ENCODE measurements around the gene HTR7. TPM values are rescaled to one million over a fixed set of nuclear protein-coding genes. Genes with fewer than 3 reads are reported as not detected.
"Not testable (repeated sequence)": the region's sequence is repeated elsewhere in the genome, so short reads cannot be mapped to it uniquely, and the experiment has no call there.

Gene HTR7
- total and polyA plus RNA-seq, 5 experiments from 2014 or later, result 0.07 TPM; not detected in 4

DNA sequence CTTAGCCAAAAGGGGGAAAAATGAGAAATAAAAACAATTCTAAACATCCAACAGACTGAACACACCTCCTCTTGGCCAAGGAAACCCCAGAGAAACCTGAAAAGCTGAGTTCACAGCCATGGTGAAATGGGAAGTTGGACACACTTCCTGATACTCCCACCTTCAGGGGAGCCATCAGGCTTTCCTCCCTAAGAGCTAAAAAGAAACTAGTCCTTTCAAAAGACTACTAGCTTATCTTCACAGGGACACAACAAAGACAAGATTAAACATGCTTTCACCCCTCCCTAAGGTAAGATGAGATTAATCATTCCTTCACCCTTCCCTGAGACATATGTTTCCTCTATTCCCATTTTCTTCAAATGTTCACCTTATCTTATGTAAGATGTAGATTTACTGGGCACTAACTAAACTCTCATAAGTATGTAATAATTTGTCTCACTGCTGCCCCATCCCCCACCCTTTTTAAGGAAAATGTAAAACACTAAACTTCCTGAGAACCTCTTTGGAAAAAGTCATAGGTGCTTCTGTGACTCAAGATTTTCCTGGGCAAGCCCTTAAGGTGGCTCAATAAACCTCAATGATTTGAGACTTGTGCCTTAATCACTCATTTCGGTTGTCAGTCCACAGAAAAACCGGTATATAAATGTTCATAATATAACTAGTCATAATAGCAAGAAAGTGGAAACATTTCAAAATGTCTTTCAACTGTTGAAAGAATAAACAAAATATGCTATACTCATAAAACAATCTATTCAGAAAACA is 40.5 kb downstream of the HTR7 start:
- no peaks in the 10 kb centered on the region for H3K4me1 Mint-ChIP-seq
- POLR2A ChIA-PET, result no interaction called here
- H3K36me3 Mint-ChIP-seq, result peaks cover 0 to 8% (median 2%) of the 10 kb centered on the region in 3 donors
- peaks cover 0 to 12% (median 8%) of the 10 kb centered on the region in 9 donors for H3K9me3 Mint-ChIP-seq
- H3K27me3 Mint-ChIP-seq, result peaks cover 5 to 16% (median 7%) of the 10 kb centered on the region in 5 donors
- H3K27ac Mint-ChIP-seq, result no peak overlapping the region
- ATAC-seq (no peak), DNase-seq (no peak)
- H3K4me3 Mint-ChIP-seq, result no peak overlapping the region

DNA sequence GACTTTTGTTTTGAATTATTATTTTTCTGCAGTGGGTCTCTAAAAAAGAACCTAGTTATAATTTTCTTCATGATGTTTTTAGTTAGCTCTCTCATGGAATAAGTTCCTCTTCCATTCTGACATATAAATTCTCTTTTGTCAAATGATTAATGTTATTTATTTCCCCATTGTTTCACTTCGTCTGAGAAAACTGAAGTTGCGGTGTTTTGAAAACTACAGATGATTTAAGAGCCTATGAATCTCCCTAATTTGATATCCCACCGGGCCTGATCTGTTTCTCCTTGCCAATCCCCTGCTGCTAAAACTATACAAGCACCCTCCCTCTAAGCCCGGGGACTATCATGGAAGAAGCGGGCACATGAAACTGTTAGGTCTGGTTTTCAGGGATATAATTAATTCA is 41.4 kb downstream of the HTR7 start:
- Mint-ChIP-seq H3K27me3 (peaks cover 0 to 7% (median 1%) of the 10 kb centered on the region in 5 donors), H3K4me1 (no peaks in the 10 kb centered on the region), H3K36me3 (no peaks in the 10 kb centered on the region), H3K4me3 (no peak overlapping the region), H3K27ac (no peak overlapping the region), H3K9me3 (peaks cover 0 to 4% (median 0%) of the 10 kb centered on the region in 9 donors)
- POLR2A ChIA-PET, result no interaction called here
- DNase-seq (no peak), ATAC-seq (no peak)

DNA sequence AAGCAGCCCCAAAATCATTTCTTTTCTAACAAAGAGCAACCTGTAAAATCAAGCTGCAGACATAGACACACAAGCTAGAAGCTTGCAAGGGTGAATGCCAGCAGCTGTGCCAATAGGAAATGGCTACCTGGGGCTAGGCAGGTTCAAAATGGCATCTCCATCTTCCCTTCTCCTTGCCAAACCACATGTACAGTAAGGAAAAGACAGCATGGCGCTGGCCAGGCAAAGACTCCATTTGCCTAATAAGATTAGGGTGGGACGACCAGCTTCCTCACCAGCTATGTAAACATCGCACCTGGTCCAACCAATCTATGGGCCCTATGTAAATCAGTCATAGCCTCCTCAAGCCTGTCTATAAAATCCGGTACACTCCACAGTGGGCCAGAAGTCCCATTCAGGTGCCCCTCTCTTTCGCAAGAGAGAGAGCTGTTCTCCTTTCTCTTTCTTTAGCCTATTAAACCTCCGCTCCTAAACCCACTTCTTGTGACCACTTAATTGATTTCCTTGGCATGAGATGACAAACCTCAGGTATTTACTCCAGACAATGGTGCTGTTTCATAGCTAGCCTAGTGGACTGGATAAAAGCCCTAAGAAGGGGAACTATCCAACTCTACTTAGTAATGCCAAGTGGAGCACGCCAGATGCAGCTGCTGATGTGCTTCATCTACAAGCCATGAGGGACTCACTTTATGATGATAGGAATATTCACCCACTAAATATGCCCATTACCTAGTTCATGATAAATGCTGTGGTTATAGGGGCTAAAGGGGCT is 44.1 kb downstream of the HTR7 start:
- no peak overlapping the region for H3K27ac Mint-ChIP-seq
- no peaks in the 10 kb centered on the region for H3K4me1 Mint-ChIP-seq
- H3K27me3 Mint-ChIP-seq, result peaks cover 0 to 7% (median 4%) of the 10 kb centered on the region in 5 donors
- peaks cover 0 to 2% (median 0%) of the 10 kb centered on the region in 3 donors for H3K36me3 Mint-ChIP-seq
- POLR2A ChIA-PET, result no interaction called here
- DNase-seq (no peak), ATAC-seq (no peak)
- no peaks in the 10 kb centered on the region for H3K9me3 Mint-ChIP-seq
- H3K4me3 Mint-ChIP-seq, result no peak overlapping the region

DNA sequence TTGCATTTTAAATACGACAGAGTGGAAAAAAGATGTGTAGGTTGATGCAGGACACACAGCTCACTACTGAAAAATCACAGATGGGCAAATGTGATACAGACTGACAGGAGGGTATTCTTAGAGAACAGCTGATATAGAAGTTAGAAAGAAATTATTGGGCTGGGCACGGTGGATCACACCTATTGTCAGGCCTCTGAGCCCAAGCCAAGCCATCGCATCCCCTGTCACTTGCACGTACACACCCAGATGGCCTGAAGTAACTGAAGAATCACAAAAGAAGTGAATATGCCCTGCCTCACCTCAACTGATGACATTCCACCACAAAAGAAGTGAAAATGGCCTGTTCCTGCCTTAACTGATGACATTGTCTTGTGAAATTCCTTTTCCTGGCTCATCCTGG is 50.7 kb downstream of the HTR7 start:
- H3K36me3 Mint-ChIP-seq, H3K4me1 Mint-ChIP-seq, ATAC-seq, H3K9me3 Mint-ChIP-seq, POLR2A ChIA-PET, H3K4me3 Mint-ChIP-seq, H3K27ac Mint-ChIP-seq, DNase-seq: not testable (repeated sequence)
- H3K27me3 Mint-ChIP-seq, result peaks cover 0 to 28% (median 5%) of the 10 kb centered on the region in 5 donors

DNA sequence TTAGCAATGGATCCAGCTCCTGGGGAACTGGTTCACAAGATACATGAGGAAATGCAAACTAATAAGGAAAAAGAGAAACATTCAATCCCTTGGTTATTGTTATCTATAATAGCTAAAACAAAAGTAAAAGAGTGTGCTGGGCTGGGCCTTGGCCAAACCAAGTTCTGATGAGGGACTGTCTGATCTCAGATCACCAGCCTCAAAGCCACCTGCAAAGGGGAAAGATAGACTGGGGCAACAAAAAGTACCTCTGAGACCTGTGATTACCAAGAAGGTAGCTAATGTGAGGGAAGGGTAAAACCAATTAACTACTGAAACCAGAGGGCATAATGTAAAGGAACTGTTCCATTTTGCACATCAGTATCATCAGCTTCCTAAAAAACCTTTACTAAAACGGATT is 51.2 kb downstream of the HTR7 start:
- no peak overlapping the region for H3K27ac Mint-ChIP-seq
- peaks cover 0 to 2% (median 0%) of the 10 kb centered on the region in 3 donors for H3K36me3 Mint-ChIP-seq
- ATAC-seq, result no peak
- no peak overlapping the region for H3K4me3 Mint-ChIP-seq
- H3K9me3 Mint-ChIP-seq, result no peaks in the 10 kb centered on the region
- DNase-seq, result no peak
- no peaks in the 10 kb centered on the region for H3K4me1 Mint-ChIP-seq
- peaks cover 0 to 28% (median 5%) of the 10 kb centered on the region in 5 donors for H3K27me3 Mint-ChIP-seq
- POLR2A ChIA-PET, result no interaction called here

DNA sequence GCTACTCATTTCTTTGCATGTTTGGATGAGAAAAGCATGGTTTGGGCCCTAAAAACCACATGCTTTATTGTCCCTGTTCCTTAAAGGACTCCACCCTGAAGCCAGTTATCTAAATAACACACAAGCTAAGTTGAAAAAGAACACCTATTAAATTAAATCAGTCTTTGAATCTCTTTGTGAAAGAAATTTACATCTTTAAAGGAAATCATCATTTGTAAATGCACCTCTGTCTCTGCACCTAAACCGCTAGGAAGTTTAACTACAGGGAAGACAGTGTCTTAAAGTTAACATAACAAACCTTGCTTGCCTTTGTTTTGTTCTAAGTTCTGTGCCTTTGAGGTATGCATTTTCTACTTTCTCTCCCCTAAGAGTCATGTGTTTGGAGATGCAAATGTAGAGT is 52.6 kb downstream of the HTR7 start:
- POLR2A ChIA-PET, result no interaction called here
- ATAC-seq (no peak), DNase-seq (no peak)
- H3K4me3 Mint-ChIP-seq, result no peak overlapping the region
- H3K9me3 Mint-ChIP-seq, result no peaks in the 10 kb centered on the region
- no peak overlapping the region for H3K27ac Mint-ChIP-seq
- peaks cover 0 to 2% (median 0%) of the 10 kb centered on the region in 3 donors for H3K36me3 Mint-ChIP-seq
- peaks cover 0 to 28% (median 5%) of the 10 kb centered on the region in 5 donors for H3K27me3 Mint-ChIP-seq
- H3K4me1 Mint-ChIP-seq, result no peaks in the 10 kb centered on the region

DNA sequence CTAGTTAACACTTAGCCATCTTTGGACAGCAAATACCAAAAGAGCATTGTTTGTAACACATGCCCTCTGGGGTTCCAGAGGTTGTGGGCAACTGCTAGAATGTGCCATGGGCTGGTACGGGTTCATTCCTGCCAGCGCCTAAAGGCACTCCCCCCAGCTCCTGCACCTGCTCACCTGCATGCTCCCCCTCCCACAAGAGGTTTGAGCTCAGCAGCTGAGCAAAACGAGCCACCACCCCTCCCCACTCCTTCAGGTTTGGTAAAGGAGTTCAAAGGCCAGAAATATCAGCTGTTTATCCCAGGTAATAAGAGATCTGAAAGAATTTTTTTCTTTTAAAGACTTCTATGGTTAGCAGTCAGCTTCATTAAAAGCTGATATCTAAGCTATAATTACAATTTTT is 53.5 kb downstream of the HTR7 start:
- H3K27ac Mint-ChIP-seq, result no peak overlapping the region
- H3K4me3 Mint-ChIP-seq, result no peak overlapping the region

DNA sequence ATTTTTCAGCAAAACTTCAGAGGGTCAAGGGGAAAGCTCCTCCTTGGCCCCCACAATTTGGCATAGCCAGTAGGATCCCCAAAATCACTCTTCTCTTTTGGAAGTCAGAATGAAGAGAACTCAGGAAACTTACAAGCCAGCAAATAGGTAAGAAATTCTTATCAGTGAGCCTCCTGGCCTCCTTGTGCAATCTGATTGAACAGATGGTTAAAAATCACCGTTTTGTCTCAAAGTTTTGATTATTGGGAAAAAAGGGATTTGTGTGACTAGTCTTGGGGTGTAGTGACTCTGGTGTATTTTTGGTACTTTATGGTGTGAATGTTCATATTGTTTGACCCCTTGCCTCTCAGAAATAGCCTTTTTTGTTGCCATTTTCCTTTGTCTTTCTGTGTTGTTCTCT is 56.2 kb downstream of the HTR7 start:
- H3K27me3 Mint-ChIP-seq, result peaks cover 0 to 19% (median 4%) of the 10 kb centered on the region in 5 donors
- H3K4me1 Mint-ChIP-seq, result no peaks in the 10 kb centered on the region
- H3K27ac Mint-ChIP-seq, result no peak overlapping the region
- DNase-seq (no peak), ATAC-seq (no peak)
- POLR2A ChIA-PET, result no interaction called here
- no peaks in the 10 kb centered on the region for H3K36me3 Mint-ChIP-seq
- no peak overlapping the region for H3K4me3 Mint-ChIP-seq
- peaks cover 0 to 3% (median 0%) of the 10 kb centered on the region in 9 donors for H3K9me3 Mint-ChIP-seq

More for the DNA sequence above, 53.5 kb downstream of the HTR7 start:
- no peak for ATAC-seq
- no peak for DNase-seq
- peaks cover 0 to 29% (median 5%) of the 10 kb centered on the region in 5 donors for H3K27me3 Mint-ChIP-seq
- POLR2A ChIA-PET, result no interaction called here
- H3K36me3 Mint-ChIP-seq, result peaks cover 0 to 2% (median 0%) of the 10 kb centered on the region in 3 donors
- H3K4me1 Mint-ChIP-seq, result no peaks in the 10 kb centered on the region
- no peaks in the 10 kb centered on the region for H3K9me3 Mint-ChIP-seq

DNA sequence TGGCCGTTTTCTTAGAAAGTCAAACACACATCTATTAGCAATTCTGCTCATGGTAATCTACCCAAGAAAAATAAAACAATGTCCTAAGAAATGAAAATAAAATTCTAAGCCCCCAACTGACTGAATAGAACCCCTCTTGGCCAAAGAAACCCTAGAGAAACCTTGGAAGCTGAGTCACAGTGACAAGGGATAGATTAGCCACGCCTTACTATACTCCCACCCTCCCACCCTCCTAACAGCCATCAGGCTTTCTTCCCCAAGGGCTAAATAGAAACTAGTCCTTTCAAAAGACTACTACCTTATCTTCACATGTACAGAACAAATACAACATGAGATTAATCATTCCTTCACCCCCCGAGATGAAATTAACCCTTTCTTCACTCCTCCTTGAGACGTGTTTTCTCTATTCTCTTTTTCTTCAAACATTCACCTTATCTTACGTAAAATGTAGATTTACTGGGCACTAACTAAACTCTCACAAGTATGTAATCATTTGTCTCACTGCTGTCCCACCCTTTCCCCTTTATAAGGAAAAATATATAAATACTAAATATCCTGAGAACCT is 57.5 kb downstream of the HTR7 start:
- Mint-ChIP-seq H3K36me3 (peaks cover 0 to 6% (median 0%) of the 10 kb centered on the region in 3 donors), H3K4me3 (no peak overlapping the region), H3K27ac (no peak overlapping the region), H3K4me1 (no peaks in the 10 kb centered on the region), H3K27me3 (peaks cover 2 to 19% (median 9%) of the 10 kb centered on the region in 5 donors), H3K9me3 (peaks cover 0 to 10% (median 7%) of the 10 kb centered on the region in 9 donors)
- ATAC-seq (no peak), DNase-seq (no peak)
- POLR2A ChIA-PET, result no interaction called here

DNA sequence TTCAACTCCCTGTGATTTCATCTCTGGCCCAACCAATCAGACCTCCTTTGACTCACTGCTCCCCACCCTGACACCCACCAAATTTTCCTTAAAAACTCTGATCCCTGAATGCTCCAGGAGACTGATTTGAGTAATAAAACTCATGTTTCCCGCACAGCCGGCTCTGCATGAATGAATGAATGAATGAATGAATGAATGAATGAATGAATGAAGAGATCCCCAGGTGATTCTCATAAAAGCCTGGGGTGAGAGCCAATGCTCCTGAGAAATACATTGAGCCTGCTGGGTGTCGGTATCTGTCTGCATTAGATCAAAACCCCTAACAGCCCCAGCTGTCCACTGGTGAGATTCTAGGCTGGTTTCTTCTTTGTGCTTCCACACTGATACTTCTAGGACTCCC is 58.7 kb downstream of the HTR7 start:
- Mint-ChIP-seq H3K36me3 (peaks cover 0 to 9% (median 0%) of the 10 kb centered on the region in 3 donors), H3K27ac (no peak overlapping the region)

DNA sequence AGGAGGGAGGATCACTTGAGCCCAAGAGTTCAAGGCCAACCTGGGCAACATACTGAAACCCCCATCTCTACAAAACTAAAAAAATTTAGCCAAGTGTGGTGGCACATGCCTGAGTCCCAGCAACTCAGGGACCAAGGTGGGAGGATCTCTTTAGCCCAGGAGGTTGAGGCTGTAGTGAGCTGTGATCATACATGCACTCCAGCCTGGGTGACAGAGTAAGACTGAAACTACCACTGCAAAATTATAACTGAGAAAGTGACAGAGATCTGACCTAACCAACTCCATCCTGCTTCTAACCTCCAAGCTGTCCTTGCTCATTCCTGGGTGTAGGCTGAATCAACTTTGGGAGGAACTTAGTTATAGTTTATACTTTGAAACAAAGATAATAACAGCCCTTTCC is 59.4 kb downstream of the HTR7 start:
- DNase-seq (no peak), ATAC-seq (no peak)
- Mint-ChIP-seq H3K36me3 (peaks cover 0 to 9% (median 0%) of the 10 kb centered on the region in 3 donors), H3K9me3 (peaks cover 0 to 13% (median 10%) of the 10 kb centered on the region in 9 donors), H3K4me3 (no peak overlapping the region), H3K27me3 (peaks cover 3 to 16% (median 7%) of the 10 kb centered on the region in 5 donors), H3K4me1 (no peaks in the 10 kb centered on the region), H3K27ac (no peak overlapping the region)
- POLR2A ChIA-PET, result no interaction called here

More for the DNA sequence above, 58.7 kb downstream of the HTR7 start:
- DNase-seq (no peak), ATAC-seq (no peak)
- Mint-ChIP-seq H3K9me3 (peaks cover 0 to 13% (median 10%) of the 10 kb centered on the region in 9 donors), H3K27me3 (peaks cover 3 to 21% (median 9%) of the 10 kb centered on the region in 5 donors), H3K4me1 (no peaks in the 10 kb centered on the region), H3K4me3 (no peak overlapping the region)
- POLR2A ChIA-PET, result no interaction called here

DNA sequence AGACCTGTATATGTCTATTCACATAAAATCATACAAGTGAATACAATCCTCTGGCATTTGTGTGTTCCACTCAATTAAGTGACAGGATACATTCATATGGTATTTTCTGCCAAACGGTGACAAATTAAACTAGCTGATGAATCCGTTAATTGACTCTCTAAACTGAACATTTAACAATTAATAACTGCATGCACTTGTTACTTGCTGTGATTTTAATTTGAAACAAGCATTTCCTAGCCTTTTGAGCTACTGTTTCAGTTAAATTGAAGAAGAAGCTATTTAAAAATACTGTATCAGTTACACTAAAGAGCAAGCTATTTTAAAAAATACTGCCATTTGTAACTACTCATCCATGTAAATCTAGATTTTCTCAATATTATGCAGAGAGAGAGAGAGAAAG is 67.4 kb downstream of the HTR7 start:
- Mint-ChIP-seq H3K9me3 (peaks cover 0 to 6% (median 3%) of the 10 kb centered on the region in 9 donors), H3K27me3 (peaks cover 0 to 4% (median 4%) of the 10 kb centered on the region in 5 donors), H3K4me1 (peaks cover 0 to 10% (median 0%) of the 10 kb centered on the region in 4 donors), H3K36me3 (peaks cover 0 to 4% (median 0%) of the 10 kb centered on the region in 3 donors), H3K27ac (no peak overlapping the region), H3K4me3 (no peak overlapping the region)
- DNase-seq (no peak), ATAC-seq (no peak)
- POLR2A ChIA-PET, result no interaction called here

DNA sequence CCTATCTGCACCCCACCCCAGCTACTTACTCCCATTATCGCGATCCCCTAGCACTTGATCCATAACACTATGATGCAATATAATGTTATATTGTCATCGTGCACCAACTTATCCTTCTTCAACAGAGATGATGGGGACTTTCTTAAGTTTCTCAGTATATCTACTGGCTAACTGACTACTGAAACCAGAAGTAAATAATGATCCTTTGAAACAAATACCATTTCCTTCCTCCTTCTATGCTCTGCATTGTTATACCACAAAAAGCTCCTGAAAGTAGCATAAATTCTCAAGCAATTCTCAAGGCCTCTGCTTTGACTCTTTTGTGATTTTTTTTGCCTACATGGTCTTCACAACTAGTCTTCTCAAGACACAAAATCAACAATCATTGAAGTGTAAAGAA is 68.9 kb downstream of the HTR7 start:
- no peak for ATAC-seq
- no peak for DNase-seq
- Mint-ChIP-seq H3K36me3 (no peaks in the 10 kb centered on the region), H3K27ac (no peak overlapping the region), H3K27me3 (peaks cover 0 to 4% (median 0%) of the 10 kb centered on the region in 5 donors), H3K4me3 (no peak overlapping the region), H3K9me3 (no peaks in the 10 kb centered on the region), H3K4me1 (peaks cover 0 to 10% (median 0%) of the 10 kb centered on the region in 4 donors)
- POLR2A ChIA-PET, result no interaction called here

All from naive thymus-derived CD8-positive, alpha-beta T cell (primary cell).